ENCODE measurements around the gene ABLIM3.
A peak's percentile ranks its signal among the peaks of the same experiment; 100 is the strongest.

ABLIM3 gene

DNA sequence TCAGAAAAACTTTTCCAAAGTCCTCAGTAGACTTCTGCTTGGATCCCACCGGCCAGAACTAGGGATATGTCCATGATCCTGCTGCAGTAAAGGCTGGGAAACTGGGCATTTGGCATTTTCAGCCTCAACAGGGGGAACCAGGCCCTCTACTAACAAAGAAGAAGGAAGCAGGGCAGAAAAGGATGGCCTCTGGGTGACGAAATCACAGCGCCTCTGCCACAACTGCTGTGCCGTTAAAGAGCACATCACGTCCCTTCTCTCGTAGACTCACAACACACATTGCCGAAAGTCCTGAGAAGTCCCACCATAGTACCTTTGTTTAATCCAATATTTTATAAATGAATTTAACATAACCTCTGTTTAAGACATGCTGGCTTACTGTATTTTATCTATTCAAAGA is 120.0 kb downstream of the ABLIM3 start:
- no peak overlapping the region for H3K4me3 ChIP-seq (ENCODE audit: control insufficient read depth, low read depth, low read length)
- DNase-seq (ENCODE audit: low read depth): no peak
- TF ChIP-seq CTCF (IDR thresholded peaks at IDR 0.05; ENCODE audit: control insufficient read depth, insufficient read depth, low read depth, low read length, missing control alignments): no peak

DNA sequence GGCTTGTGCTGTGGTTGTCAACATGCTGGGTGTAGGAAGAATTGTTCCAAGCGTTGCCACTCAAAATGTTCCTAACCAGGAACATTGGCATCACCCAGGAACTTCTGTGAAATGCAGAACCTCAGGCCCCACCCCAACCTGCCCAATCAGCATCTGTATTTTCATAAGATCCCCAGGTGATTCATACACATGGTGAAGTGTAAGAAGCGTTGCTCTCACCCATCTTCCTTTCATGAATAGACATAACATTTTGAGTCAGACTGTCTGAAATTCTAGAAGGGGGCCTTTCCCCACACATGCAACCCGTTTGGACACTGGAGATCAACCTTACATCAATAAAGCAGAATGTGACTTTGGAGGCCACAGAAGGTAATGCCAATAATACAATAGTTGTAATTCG is 121.0 kb downstream of the ABLIM3 start:
- DNase-seq (ENCODE audit: low read depth): no peak
- TF ChIP-seq CTCF (IDR thresholded peaks at IDR 0.05; ENCODE audit: control insufficient read depth, insufficient read depth, low read depth, low read length, missing control alignments): no peak
- H3K4me3 ChIP-seq (ENCODE audit: control insufficient read depth, low read depth, low read length): no peak overlapping the region

- no peak for DNase-seq (ENCODE audit: low read depth)
- TF ChIP-seq CTCF (IDR thresholded peaks at IDR 0.05; ENCODE audit: control insufficient read depth, insufficient read depth, low read depth, low read length, missing control alignments): peak; percentile 47
- H3K4me3 ChIP-seq (ENCODE audit: control insufficient read depth, low read depth, low read length): no peak overlapping the region
Measured at GRCh38 chr5:149264439-149265067, 123.3 kb downstream of the ABLIM3 start.

DNA sequence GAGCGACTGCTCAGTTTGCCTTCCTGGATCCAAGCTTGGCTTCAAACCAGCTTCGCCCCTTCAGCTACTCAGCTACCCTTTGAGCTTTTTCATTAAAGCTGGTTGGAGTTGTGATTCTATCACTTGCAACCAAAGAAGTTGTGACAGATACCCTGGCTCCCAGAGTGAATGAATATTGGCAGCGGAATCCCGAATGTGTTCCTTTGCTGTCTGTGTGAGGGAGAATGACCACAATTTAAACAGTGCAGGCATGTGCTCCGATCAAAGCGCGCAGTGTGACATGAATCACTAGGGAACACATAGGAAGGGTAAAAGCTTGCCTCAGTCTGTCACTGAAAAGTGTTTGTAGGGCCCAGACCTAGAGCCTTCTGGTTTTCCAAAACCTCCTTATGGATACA is 123.8 kb downstream of the ABLIM3 start:
- no peak for DNase-seq (ENCODE audit: low read depth)
- no peak overlapping the region for H3K4me3 ChIP-seq (ENCODE audit: control insufficient read depth, low read depth, low read length)
- no peak for TF ChIP-seq CTCF (IDR thresholded peaks at IDR 0.05; ENCODE audit: control insufficient read depth, insufficient read depth, low read depth, low read length, missing control alignments)

- H3K4me3 ChIP-seq (ENCODE audit: control insufficient read depth, low read depth, low read length): no peak overlapping the region
- DNase-seq (ENCODE audit: low read depth): no peak
- TF ChIP-seq CTCF (IDR thresholded peaks at IDR 0.05; ENCODE audit: control insufficient read depth, insufficient read depth, low read depth, low read length, missing control alignments): peak; percentile 63
Measured at GRCh38 chr5:149265597-149265996, 124.3 kb downstream of the ABLIM3 start.

DNA sequence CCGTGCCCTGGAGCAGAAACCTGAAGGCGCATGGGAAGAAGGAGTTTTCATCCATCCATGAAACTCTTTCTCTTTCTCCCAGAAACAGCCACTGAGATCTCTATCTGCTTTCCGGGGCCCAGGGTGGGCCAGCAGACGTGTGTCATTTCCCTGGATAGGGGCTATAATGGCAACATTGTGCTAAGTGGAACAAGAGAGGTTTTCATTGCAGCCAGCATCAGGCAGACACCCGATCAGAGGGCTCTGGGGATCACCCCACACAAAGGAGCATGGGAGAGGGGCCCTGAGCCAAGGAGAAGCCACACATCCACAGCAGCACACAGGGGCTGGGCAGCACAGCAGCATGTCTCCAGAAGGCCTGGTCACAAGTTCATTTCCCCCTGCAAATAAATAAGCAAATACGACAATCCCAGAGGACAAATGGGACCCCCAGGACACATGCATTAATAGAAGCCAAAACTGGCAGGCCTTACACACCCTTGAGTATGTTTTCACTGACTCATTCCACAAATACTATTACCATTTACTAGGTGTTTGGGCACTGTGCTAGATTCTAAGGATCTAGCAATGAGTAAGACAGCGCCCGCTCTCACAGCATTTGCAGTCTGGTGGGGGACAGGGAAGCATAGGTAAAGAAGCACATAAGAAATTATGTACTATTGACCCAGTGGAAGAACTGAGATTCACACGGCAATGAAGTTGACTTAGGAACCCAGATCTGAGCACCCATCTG is 126.1 kb downstream of the ABLIM3 start:
- H3K4me3 ChIP-seq (ENCODE audit: control insufficient read depth, low read depth, low read length): no peak overlapping the region
- no peak for DNase-seq (ENCODE audit: low read depth)
- no peak for TF ChIP-seq CTCF (IDR thresholded peaks at IDR 0.05; ENCODE audit: control insufficient read depth, insufficient read depth, low read depth, low read length, missing control alignments)

Data from AG09309 (cell line).